ENCODE results near the gene KCNJ11.

DNA sequence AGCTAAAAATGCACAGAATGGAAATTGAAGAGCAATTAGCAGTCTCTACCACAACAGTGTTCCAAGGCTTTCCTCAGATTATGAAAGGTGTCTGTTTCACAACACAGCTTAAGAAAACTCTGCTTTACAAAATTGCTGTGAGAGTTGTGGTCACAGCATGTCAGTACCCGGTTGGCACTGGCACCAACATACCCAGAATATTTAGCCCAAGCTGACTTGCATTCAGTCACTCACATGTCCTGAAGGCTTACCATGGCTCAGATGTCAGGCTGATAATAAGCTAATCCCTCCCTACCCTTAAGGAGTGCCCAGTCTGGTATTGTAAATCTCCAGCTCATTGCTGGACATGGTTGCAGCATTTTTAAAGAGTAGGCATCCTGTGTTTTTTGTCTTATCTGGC lies 22.0 kb downstream of the KCNJ11 start:
- TF ChIP-seq, protein P1, sequence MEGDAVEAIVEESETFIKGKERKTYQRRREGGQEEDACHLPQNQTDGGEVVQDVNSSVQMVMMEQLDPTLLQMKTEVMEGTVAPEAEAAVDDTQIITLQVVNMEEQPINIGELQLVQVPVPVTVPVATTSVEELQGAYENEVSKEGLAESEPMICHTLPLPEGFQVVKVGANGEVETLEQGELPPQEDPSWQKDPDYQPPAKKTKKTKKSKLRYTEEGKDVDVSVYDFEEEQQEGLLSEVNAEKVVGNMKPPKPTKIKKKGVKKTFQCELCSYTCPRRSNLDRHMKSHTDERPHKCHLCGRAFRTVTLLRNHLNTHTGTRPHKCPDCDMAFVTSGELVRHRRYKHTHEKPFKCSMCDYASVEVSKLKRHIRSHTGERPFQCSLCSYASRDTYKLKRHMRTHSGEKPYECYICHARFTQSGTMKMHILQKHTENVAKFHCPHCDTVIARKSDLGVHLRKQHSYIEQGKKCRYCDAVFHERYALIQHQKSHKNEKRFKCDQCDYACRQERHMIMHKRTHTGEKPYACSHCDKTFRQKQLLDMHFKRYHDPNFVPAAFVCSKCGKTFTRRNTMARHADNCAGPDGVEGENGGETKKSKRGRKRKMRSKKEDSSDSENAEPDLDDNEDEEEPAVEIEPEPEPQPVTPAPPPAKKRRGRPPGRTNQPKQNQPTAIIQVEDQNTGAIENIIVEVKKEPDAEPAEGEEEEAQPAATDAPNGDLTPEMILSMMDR (IDR thresholded peaks at IDR 0.05; ENCODE audit: low read length), result no peak
- TF ChIP-seq EZH2 (IDR thresholded peaks at IDR 0.05; ENCODE audit: borderline replicate concordance, low read length), result no peak

Data from OCI-LY1 (cell line).